ENCODE results near the gene BCL6B.

BCL6B gene

DNA sequence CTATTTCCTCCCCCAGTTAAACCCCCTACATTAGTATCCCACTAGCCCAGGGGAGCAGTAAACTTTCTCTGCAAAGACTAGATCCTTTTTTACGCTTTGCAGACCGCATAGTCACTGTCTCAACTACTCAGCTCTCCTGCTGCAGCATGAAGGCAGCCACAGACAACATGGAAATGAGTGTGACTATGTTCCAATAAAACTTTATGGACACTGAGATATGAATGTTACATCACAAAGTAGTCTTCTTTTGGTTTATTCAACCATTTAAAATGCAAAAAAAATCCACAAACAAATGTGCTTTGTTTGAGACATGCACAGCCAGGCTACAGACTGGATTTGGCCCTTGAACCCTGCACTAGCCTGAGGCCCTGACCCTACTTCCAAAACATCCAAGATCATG lies 12.3 kb upstream of the BCL6B start:
- no peak for DNase-seq

GRCh38 chr17:7011415-7011814 lies 11.4 kb upstream of the BCL6B start:
- DNase-seq = no peak

- no peak for DNase-seq
These were observed 11.0 kb upstream of the BCL6B start for GRCh38 chr17:7011942-7012254.

- peak; percentile 93 for DNase-seq
These were observed 8.4 kb upstream of the BCL6B start for GRCh38 chr17:7014261-7014994.

- no peak for DNase-seq
These were observed 7.6 kb upstream of the BCL6B start for GRCh38 chr17:7014995-7015958.

DNA sequence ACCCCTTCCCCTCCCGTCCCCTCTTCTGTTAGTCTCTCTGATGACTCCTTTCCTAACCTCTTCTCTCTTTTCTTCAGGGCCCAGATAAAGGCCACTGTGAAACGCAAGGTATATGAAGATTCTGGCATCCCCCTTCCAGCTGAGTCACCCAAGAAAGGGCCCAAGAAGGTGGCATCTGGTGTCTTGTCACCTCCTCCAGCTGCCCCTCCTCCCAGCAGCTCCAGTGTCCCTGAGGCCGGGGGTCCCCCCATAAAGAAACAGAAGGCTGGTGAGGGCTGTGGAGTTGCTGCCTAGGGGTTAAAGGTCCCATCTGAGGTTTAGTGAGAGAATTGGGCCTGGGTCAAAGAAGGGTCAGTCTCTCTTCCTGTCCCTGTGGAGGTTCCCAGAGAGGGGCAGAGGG lies 6.4 kb upstream of the BCL6B start:
- no peak for DNase-seq

GRCh38 chr17:7016886-7017826 lies 5.7 kb upstream of the BCL6B start:
- DNase-seq = no peak

DNA sequence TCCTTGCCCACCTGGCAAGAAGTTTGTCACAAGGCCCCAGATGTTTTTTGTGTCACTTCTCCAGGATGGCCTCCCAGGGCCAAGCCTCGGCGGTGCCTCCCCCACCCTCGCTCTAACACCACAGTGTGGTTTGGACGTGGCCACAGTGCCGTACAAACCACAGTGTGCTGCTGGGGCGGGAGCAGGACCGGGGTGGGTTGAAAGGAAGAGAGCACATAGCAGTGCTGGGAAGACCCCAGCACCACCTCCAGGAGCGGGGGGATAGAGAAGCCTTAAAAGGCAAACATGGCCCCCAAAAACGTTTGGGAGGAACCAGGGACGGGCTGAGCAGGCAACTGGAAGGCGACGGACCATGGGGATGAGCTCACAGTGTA lies 5.0 kb upstream of the BCL6B start:
- DNase-seq = no peak

- no peak for DNase-seq
These were observed 4.4 kb upstream of the BCL6B start for GRCh38 chr17:7018331-7018964.

DNA sequence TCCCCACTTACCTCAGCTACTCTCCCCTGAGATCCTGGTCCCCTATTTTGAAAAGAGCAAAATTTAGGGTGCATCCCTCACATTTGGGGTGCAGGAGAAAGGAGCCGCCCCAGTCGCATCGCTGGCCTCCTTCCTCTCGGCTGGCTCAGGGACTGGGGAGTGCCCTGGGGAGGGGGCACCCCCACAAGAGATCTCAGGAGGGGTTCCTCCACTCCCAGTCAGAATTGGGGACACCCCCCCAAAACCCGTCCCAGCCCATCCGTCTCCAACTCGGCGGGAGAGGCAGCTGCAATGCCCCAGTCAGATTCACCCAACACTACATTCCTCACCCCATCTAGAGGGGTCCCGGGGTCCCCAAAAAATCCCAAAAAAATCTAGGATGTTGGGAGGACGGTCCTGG lies 3.5 kb upstream of the BCL6B start:
- no peak for DNase-seq

DNA sequence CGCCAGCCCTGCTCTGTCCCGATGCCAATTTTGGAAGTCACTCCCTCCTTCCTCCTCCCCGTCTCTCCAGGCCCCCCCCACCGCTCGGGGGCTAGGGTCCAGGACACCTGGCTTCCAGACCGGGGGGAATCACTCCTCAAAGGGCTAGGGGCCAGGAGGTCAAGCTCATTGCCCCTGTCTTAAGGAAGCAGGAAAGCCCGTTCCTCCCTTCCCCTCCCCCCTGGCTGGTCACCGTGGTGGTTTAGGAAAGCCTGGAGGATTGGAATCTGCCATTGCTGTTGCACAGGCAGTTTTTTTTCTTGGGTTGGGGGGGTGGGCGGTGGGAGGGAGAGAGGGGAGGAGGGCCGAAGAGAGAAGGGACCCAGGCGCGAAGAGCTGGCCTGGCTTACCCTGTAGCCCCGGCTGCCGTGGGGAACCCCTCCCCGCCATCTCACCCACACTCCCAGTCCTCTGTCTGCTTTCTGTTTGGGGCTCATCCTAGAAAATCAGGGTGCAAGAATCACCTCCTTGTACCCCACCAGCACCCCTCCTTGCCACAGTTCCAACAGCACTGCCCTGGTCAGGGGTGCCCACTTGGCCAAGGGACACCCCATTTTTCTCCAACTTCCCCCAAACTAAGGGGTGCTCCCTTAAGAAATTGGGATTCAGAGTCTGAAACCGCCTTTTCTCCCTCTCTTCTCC lies 2.9 kb upstream of the BCL6B start:
- DNase-seq = no peak

GRCh38 chr17:7020894-7021664 lies 1.8 kb upstream of the BCL6B start:
- no peak for DNase-seq

DNA sequence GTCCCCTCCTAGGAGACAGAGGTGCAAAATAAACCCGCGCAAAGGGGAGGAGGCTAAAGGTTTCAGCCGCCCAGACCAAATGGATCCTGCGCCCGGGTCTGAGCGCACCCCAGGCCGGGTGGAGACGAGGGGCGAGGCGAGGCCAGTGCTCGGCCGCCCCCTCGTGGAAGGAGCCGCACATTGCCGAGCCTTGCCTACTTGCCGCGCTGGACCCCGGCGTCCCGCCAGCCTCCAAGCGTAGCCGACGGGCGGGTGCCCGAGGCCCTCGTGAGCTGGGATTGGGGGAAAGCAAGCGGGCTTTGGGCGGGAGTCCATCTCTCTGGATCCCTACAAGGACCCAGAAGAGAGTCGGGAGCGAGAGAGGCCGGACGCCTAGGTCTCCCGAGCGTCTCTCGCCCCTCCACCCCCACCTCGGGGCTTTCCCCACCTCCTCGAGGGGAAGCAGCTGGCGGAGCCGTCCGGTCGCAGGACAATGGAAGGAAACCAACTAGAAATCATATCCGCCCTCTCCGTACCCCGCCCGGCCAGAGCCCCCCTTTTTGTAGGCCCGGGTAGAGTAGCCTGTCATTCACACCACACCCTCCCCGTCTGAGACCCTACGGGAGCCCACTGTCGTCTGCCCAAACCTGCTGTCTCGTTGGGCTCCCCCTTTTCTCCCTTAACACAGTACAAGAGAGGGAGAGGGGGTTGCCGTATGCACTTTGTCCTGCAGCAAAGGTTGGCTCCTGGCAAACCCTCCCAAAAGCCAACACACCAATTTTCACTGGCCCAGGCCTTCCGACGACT lies 664 bp upstream of the BCL6B start:
- peak; percentile 42 for DNase-seq

DNA sequence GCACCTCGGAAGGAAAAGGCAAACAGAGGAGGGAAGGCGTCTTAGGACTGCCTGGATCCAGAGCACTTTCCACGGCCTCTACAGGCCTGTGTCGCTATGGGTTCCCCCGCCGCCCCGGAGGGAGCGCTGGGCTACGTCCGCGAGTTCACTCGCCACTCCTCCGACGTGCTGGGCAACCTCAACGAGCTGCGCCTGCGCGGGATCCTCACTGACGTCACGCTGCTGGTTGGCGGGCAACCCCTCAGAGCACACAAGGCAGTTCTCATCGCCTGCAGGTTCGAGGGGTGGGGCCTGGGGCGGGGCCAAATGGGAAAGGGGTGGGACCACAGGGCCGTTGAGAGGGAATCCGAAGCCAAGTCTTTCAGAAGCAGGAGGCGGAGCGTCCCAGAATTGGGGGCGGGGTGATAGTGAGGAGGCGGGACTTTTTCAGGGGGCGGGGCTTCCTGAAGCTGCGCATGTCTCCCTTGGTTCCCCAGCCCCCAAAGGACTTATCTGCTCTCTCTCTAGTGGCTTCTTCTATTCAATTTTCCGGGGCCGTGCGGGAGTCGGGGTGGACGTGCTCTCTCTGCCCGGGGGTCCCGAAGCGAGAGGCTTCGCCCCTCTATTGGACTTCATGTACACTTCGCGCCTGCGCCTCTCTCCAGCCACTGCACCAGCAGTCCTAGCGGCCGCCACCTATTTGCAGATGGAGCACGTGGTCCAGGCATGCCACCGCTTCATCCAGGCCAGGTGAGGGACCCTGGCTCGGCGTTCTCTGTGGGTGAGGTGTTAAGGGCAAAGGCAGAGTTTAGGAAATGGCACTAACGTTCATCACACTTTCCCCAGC lies 939 bp downstream of the BCL6B start:
- peak; percentile 81 for DNase-seq

DNA sequence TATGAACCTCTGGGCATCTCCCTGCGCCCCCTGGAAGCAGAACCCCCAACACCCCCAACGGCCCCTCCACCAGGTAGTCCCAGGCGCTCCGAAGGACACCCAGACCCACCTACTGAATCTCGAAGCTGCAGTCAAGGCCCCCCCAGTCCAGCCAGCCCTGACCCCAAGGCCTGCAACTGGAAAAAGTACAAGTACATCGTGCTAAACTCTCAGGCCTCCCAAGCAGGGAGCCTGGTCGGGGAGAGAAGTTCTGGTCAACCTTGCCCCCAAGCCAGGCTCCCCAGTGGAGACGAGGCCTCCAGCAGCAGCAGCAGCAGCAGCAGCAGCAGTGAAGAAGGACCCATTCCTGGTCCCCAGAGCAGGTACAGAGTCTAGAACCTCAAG lies 1.5 kb downstream of the BCL6B start:
- no peak for DNase-seq

GRCh38 chr17:7025245-7025644 lies 2.4 kb downstream of the BCL6B start:
- DNase-seq = no peak

DNA sequence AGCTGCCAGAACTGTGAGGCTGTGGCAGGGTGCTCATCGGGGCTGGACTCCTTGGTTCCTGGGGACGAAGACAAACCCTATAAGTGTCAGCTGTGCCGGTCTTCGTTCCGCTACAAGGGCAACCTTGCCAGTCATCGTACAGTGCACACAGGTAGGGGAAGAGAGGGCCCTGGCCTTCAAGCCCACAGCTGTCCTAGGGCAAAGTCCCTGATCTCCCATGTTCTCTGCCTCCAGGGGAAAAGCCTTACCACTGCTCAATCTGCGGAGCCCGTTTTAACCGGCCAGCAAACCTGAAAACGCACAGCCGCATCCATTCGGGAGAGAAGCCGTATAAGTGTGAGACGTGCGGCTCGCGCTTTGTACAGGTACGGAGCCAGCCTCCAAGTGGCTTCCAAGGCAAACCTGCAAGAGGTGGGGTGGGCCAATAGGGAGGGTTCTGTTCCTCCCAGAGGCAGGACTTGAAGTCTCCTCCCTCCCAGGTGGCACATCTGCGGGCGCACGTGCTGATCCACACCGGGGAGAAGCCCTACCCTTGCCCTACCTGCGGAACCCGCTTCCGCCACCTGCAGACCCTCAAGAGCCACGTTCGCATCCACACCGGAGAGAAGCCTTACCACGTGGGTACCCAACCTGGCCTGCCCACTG lies 3.7 kb downstream of the BCL6B start:
- DNase-seq = no peak

DNA sequence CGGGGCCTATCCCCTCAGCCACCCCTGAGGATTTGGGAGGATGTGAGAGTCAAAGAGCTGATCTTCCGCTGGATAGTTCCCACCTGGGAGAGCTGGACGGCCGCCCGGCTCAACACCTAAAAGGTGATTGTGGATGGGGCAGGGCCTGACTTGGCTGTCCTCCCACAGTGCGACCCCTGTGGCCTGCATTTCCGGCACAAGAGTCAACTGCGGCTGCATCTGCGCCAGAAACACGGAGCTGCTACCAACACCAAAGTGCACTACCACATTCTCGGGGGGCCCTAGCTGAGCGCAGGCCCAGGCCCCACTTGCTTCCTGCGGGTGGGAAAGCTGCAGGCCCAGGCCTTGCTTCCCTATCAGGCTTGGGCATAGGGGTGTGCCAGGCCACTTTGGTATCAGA lies 4.5 kb downstream of the BCL6B start:
- no peak for DNase-seq

GRCh38 chr17:7029096-7029495 lies 6.2 kb downstream of the BCL6B start:
- no peak for DNase-seq
